ENCODE data around the gene PADI2. TPM values are rescaled to one million over a fixed set of nuclear protein-coding genes. Genes with fewer than 3 reads are reported as not detected.
"Not testable (repeated sequence)": the region's sequence is repeated elsewhere in the genome, so short reads cannot be mapped to it uniquely, and the experiment has no call there.

PADI2 gene
- polyA plus RNA-seq, 10 donors = 28.5 to 126 (median 87.6) TPM

- DNase-seq = no peak
These were observed 29.7 kb downstream of the PADI2 start for GRCh38 chr1:17089506-17089905.

GRCh38 chr1:17086751-17087150, 32.5 kb downstream of the PADI2 start:
- no peak for DNase-seq

- no peak for DNase-seq
These were observed 34.5 kb downstream of the PADI2 start for GRCh38 chr1:17084787-17085186.

GRCh38 chr1:17082761-17083160, 36.5 kb downstream of the PADI2 start:
- DNase-seq = no peak

- DNase-seq = no peak
These were observed 37.8 kb downstream of the PADI2 start for GRCh38 chr1:17081439-17081838.

GRCh38 chr1:17080880-17081279, 38.4 kb downstream of the PADI2 start:
- peak in 1 of 3 donors; percentile 27 for DNase-seq

- no peak for DNase-seq
These were observed 39.0 kb downstream of the PADI2 start for GRCh38 chr1:17080085-17080759.

GRCh38 chr1:17078991-17079868, 40.0 kb downstream of the PADI2 start:
- no peak for DNase-seq

GRCh38 chr1:17075470-17076255, 43.6 kb downstream of the PADI2 start:
- DNase-seq = no peak

- DNase-seq = no peak
These were observed 47.5 kb downstream of the PADI2 start for GRCh38 chr1:17071794-17072193.

GRCh38 chr1:17070163-17070525, 49.1 kb downstream of the PADI2 start:
- DNase-seq = no peak

- no peak for DNase-seq
These were observed 49.6 kb downstream of the PADI2 start for GRCh38 chr1:17069452-17070162.

GRCh38 chr1:17068789-17069188, 50.5 kb downstream of the PADI2 start:
- DNase-seq = no peak

GRCh38 chr1:17067465-17068240, 51.6 kb downstream of the PADI2 start:
- DNase-seq = no peak

- DNase-seq = no peak
These were observed 52.2 kb downstream of the PADI2 start for GRCh38 chr1:17067069-17067426.

- no peak for DNase-seq
These were observed 52.7 kb downstream of the PADI2 start for GRCh38 chr1:17066361-17067068.

- no peak for DNase-seq
These were observed 53.6 kb downstream of the PADI2 start for GRCh38 chr1:17065666-17066065.

- DNase-seq = not testable (repeated sequence)
These were observed 56.5 kb downstream of the PADI2 start for GRCh38 chr1:17062751-17063150.

GRCh38 chr1:17061892-17062291, 57.4 kb downstream of the PADI2 start:
- DNase-seq = no peak

GRCh38 chr1:17061486-17061885, 57.8 kb downstream of the PADI2 start:
- DNase-seq = no peak
